ENCODE measurements around the gene THAP3.
"Not testable (repeated sequence)": the region's sequence is repeated elsewhere in the genome, so short reads cannot be mapped to it uniquely, and the experiment has no call there.

The THAP3 gene

DNA sequence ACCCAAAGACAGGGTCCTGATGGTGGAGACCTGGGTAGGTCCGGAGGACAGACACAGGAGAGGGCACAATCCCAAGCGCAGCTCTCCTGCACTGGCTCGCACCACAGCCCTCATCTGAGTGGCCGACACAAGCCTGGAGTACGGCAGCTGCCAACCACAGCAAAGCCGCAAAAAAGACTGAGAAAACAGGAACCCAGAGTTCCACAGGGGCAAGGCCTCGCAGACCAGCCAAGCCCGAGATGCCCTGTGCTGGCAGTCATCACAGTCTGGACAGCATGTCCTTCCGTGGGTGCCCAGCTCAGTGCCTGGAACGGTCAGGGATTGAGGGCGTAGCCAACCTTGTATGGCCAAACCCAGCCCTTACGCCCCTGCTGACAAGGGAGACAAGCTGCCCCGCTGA is 33.4 kb upstream of the THAP3 start:
- DNase-seq (ENCODE audit: low read depth), result no peak

DNA sequence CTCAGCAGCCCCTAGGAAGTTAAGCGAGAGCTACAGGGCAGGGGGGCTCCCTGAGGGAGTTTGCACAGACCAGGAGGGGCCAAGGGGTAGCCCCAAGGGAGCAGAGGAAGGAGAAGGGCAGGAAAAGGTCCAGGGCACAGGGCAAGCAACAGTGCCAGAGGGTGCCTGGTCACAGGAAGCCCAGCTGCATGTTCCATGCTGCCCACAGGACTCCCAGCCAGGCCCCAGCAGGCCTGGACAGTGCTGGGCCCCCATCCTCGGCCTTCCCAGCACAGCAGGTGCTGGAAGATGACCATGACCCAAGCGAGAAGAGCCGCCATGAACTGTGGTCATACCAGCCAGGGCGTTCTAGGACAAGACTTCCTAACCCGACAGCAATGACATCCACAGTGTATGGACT is 33.0 kb upstream of the THAP3 start:
- no peak for DNase-seq (ENCODE audit: low read depth)

DNA sequence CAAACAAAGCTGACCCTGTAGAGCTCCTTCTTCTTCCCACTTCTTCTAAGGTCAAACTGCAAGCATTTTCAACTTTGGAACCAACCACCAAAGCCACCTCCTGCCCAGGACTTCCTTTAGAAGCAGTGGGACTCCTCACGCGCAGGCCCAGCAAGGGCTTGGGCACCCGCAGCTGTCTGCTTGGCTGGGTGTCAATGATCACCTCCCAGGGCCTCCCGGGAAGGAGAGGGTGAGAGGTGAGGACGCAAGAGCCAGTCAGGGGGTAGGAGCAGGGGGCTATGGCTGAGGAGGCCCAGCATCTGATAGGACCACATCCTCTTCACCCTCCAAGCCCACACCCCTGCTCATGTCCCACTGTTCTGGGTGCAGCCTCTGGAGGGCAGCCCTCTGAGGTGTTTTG is 32.2 kb upstream of the THAP3 start:
- no peak for DNase-seq (ENCODE audit: low read depth)

DNA sequence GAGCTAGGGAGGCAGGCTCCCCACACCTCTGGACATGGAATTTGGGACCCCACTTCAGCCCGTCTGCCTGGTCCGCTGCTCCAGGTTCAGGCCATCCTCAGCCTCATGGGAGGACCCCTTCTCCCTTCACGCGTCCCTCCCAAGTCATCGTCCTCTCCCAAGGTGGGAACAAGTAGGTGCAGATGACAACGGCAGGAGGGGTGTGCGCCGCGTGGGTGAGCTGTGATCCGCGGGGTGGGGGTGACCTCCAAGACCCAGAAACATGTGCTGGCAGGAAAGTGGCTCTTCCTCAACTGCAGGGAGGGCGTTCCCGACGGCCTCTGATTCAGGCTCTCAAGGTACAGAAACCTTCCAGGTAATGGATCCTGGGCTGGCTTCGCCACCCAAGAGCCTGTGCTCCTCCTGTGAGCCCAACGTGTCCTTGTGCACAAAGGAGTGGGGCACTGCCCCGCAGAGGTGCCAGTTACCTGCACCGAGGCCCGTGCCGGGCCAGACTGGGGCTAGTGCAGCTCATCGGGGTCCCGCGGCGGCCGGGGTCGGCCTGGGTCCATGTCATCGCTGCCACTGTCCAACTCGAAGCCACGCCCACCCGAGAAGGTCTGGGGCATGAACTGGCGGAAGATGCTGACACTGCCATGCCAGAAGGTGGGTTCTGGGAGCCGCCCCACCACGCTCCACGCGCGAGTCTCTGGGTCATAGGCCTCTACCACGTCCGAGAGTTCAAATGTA is 31.6 kb upstream of the THAP3 start:
- DNase-seq (ENCODE audit: low read depth), result no peak

DNA sequence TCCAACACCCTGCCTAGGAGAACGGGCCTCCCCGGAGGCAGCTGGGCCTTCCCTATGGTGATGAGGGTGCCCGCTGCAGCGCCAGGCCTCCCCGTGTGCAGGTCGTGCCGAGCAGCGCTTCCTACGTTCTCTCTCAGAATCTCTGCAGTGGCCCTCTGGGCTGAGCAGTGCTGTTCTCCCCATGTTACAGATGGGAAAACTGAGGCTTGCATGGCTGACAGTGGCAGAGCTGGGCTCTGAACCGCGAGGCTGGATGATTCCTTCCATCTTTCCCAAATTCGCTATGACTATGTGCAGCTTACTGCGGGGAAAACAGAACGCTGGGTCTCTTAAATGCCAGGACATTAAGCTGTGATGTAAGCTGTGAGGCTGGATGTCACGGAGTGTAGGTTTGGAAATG is 30.9 kb upstream of the THAP3 start:
- no peak for DNase-seq (ENCODE audit: low read depth)

DNA sequence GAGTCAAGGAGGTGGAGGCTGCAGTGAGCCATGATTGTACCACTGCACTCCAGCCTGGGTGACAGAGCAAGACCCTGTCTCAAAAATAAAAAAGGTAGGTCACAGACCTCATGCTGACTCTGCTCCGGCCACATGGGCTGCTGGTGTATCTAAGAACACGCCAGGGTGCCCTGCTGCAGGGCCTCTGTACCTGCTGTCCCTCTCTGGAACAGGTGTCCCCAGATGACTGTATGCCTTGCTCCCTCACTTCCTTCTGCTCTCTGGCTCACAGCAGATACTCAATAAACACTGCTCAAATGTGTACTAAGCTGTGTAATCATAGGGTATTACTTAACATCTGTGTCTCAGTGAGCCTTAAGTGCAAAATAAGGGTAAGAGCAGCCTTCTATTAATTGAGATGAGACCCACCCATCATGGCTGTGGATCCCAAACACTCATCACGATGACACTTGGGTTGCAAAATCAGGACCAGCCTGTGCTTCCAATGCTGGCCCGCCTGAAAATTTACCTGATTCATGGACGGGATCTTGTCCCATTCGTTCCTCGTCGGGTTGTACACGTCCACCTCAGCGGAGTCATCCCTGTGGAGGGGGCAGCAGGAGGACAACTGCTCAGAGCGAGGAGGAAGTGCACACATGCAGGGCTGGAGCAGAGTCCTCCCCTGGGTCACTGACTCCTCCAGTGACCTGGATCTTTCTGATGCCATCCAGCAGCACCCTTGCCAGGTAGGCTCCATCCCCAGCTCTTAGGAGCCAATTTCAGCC is 29.5 kb upstream of the THAP3 start:
- no peak for DNase-seq (ENCODE audit: low read depth)

DNA sequence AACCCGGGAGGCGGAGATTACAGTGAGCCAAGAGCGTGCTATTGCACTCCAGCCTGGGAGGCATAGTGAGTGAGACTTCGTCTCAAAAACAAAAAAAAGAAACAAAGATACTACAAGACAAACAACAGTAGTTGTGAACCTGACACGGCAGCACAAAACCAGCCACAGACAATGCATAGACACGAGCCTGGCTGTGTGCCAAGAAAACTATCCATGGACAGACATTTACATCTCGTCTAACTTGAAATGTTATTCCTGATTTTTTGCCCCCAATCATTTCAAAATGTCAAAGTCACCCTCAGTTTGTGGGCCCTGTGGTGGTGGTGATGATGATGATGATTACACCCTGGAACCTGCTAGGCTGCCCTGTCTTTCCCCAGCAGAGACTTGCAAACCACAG is 28.3 kb upstream of the THAP3 start:
- no peak for DNase-seq (ENCODE audit: low read depth)

DNA sequence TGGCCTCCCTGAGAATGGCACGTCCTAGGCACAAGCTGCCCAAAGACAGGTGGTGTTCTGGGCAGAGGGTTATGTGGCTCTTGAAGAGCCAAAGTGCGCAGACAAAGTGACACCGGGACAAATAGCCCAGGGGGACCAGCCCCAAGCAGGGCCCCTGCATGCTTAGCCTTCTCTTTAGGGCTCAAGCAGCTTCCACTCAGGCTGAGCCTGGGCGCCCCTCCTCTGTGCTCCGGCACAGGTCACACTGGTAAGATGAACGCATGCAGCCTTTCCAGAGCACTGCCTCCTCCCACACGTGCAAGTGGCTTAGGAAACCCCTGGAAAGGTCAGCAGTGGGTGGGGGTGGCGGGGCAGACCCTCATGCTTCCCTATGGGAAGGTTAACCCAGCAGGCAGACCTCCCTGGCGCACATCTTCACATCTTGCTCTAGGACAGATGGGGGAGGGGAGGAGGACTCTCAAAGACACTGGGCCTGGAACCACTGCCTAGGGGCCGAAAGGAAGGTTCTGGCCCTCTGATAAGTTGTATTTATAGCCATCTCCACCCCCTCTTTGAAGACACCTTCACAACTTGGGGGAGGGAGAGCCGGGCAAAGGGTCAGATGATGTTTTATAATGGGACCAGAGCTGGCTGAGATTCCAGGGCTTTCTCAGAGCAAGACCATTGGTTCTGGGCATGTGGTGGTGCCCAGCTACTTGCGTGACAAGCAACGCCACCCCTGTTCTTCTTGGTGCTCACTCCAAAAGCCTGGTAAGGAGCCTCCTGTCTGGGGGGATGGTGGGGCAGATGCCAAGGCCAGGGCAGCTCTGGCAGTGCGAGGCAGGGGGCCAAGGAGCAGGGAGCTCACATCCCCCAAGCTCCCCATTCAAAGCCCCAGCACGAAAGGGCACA is 27.5 kb upstream of the THAP3 start:
- DNase-seq (ENCODE audit: low read depth), result no peak

DNA sequence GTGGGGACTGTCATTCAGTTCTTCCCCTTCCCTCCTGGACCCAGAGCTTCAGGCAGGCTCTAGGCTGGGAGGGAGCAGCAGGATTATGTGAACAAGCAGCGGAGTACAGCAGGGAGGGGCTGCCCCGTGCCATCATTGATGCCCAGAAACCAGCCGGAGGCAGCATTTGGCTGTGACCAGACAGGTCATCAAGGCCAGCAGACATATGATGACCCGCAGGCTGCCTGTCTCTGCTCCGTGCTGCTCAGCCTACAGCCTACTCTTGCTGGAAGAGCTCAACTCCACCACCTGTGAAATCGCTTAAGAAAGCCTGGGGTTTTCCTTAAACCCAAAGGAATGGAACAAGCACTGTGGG is 26.9 kb upstream of the THAP3 start:
- no peak for DNase-seq (ENCODE audit: low read depth)

DNA sequence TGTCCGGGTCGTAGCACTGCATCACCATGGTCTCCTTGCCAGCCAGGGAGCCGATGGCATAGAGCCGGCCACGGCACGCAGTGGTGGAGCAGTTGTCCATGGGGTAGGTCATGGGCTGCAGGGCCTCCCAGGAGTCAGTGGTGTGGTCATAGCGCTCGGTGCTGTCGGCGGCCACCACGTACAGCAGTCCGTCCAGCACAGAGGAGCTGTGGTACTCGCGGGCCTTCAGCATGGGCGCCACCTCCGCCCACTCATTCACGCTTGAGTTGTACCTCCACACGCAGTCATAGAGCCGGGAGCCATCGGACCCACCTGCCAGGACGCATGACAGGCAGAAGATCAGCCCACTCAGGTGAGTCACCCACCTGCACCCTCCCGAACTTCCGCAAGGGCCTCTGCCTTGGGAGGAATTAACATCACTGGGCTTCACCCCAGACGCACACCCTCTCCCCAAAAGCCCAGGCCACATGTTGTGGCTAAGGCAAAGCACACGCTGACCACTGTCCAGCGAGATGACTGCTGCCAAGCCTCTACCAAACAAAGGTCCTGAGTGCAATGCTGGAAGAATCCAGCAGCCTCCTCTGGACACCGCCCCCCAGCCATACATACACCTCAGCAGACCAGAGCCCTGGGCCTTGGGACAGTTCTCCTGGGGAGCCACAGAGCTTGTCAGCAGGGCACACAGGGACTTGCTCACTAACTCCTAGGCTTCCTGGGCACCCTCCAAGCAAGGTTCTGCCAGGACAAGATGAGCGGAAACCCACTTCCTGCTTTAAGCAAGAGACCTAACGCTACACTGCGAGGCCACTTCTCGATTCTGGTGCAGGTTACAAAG is 25.3 kb upstream of the THAP3 start:
- no peak for DNase-seq (ENCODE audit: low read depth)

DNA sequence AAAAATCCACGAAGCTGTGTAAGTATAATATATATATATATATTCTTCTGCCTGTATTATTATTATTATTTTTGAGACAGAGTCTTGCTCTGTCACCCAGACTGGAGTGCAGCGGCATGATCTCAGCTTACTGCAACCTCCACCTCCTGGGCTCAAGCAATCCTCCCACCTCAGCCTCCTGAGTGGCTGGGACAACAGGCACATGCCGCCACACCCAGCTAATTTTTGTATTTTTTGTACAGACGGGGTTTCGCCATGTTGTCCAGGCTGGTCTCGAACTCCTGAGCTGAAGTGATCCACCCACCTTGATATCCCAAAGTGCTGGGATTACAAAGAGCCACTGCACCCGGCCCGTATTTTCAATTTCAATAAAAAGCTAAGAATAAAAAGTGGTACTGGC is 24.7 kb upstream of the THAP3 start:
- DNase-seq (ENCODE audit: low read depth), result not testable (repeated sequence)

DNA sequence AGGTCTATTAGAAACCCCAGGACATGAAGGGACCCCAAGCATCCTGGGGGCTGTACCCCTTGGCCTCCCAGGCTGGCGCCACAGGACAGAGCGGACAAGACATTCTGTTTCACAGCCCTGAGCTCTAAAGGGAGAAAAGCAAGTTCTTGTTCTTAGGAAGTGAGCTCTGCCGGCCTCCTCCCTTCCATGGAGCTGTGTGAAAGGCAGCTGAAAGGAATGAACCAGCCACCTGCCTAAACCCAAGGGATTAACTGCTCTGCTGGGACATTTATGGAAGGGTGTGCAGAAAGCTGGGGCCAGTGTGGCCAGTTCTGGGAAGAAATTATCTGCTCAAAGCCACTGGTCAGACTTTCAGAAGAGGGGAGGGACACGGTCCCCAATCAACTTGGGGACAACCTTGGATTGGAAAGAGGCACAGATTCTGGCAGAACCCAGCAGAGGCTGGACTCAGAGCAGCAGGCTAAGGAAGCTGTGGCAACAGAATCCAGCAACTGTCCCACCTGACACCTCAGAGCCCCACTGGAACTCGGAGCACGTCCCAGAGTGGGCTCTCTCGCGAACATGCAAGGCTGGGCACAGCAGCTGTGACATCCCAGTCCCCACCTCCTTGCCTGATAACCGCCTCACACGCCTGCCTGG is 24.1 kb upstream of the THAP3 start:
- no peak for DNase-seq (ENCODE audit: low read depth)

DNA sequence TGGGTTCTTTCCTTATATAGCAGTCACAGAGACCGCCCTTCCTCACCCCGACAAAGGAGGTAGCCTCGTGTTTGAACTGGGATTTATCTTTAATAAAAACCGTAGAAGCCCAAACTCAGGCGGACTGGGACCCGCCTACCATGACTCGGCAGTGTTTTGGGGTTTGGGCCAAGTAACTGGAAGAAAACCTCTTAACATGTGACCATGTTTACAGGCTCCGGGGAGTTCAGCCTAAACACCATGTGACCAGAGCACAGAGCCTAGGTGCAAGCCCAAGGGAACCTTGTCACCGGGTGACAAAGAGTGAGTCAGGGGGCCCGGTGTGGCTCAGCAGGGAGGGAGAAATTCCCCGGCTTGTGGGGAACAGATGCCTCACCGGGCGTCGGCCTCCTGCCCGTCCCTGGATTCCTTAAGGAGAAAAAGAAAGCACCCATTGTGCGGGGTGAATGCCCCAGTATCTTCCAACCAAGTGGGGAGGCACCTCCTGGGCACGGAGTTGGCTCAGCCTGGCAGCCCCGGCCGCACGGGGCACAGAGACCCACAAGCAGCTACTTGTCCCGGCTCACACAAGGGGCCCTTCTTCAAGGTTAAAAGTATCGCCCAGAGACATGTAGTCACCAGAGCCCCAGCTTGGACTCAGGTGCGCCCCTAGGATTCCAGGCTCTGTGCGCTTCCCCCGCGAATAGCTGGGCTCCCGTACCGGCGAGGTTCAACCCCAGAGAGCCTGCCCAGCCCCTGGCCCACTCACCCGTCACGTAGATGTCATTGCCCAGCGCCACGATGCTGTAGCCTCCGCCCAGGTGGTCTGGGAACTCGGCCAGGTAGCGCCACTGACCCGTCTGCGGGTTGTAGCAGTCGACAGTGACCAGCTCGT is 23.4 kb upstream of the THAP3 start:
- DNase-seq (ENCODE audit: low read depth), result peak; percentile 85

DNA sequence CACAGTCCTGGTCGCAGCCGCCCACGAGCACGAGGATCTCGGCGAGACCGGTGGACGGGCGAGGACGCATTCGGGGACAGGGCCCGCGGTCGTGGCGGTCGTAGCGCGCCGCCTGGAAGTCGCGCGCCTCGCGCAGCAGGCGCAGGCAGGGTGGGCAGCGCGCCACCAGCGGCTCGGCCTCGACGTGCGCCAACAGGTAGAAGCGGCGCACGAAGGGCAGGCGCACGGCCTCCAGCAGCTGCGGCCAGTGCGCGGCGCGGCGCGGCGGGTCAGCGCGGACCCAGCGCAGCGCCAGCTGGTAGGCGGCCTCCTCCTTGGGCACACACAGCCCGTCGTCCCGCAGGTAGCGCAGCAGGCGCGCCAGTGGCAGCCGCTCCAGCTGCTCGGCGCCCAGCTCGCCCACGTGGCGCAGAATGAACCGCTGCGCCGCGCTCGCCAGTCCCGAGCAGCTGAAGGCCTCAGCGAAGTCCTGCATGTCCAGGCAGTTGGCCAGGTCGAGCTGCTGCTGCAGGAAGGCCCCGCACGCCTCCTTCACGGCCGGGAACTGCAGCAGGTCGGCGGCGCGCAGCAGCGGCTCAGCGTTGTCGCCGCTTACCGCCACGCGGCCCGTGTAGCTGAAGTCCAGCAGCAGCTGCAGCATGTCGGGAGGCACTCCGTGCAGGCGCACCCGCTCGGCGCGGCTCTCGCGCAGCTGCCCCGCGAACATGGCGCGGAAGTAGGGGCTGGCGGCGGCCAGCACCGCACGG is 22.6 kb upstream of the THAP3 start:
- DNase-seq (ENCODE audit: low read depth), result no peak

DNA sequence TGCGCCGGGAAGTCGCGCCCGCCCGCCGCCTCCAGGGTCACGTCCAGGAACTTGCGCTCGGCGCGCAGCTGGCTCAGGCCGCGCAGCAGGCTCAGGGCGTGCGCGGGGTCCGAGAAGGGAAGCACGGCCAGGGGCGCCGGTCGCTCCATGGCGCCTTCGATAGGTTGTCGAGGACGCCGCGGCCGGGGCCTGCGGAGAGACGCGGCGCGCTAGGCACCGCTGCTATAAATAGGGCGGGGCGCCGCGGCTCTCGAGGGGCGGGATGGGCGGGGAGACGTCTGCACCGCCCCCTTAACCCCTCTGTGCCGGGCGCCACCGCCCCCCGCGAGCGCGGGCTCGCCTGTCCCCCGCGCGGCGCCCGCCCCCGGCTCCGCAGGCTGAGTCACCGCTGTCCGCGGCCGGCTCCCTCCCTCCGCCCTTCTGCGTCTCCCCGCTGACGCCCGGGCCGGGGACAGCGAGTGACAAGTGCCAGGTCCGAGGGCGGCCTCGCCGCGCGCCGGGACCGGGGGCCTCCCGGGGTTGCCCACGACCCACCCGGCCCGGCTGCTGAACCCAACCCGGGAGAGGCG is 21.9 kb upstream of the THAP3 start, which contains the start of gene KLHL21:
TSS of gene KLHL21 (minus strand) at position 201 of the 569 bp plus-strand sequence. CDS start at position 149, 52 bp downstream.
- peak; percentile 32 for DNase-seq (ENCODE audit: low read depth)

DNA sequence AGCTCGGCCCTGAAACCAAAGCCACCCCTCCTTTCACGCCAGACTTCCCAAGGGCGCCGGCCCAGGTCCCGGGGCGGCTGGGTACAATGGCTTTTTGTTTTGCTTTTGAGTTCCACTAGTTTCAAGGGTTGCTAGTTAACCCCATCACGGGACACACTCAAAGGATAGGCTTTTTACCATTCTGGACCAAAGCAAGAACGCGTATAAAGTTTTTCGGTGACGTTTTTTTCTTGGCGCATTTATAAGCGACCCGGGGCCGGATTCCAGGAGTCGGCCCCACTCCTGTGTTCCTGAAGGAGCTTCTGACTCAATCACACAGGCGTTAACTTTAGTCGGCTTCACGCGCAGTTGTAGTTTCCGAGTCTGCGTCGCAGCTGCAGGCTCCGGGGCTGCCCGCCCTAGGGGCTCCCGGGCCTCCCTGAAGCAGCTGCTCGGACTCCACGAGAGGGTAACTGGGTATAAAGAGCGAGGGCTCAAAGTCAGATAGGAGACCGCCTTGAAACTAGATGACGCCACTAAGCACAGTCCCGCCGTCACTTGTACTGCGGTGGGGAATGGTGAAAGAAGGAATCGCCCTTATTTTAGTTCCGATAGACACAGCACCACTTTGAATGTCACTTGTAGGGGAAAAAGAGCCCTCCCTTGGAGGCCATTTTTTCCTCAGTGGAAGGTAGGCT is 21.3 kb upstream of the THAP3 start:
- DNase-seq (ENCODE audit: low read depth), result peak; percentile 39

DNA sequence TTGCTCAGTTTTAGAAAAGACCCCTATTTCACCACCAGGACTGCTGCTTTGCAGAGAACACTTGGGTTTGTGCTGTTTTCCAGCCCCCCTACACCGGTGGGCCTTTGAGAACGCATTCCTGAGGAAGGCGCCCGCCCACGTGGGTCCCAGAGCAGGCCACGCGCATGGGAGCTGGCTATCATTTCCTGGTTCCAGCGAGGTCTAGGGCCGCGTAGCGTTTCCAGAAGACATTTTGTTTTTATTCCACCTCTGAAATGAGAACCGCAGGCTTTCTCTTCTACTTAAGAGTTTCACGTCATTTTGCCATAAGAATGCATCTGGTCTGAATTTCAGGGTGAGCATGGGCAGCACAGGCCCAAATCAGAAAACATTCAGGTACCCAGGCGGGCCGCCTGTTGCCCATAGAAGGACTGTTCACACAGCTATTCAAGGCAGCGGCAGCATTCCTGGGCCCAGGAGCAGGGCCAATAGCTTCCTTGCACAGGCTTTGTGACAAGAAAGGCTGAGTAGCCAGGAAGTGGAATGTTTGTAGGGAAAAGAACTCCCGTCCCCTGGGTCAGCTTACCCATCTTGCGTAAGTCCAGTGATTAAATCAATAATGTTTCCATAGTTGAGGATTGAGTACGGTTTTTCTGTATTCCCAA is 20.6 kb upstream of the THAP3 start:
- DNase-seq (ENCODE audit: low read depth), result peak; percentile 81

All from GM04503 (cell line).